Liver (tissue), 9 donors: Measurements from ENCODE around the gene RCVRN. TPM values are rescaled to one million over a fixed set of nuclear protein-coding genes. Genes with fewer than 3 reads are reported as not detected.

Experiments used
- DNase-seq: peaks from one replicate; pipeline ENCODE4 v3.0.0-alpha.2; 2017; ENCODE audit warnings: low spot score
- H3K27ac ChIP-seq, 2 donors: one replicate each; pipeline ENCODE4 v1.7.0; 2013; ENCODE audit warnings: inconsistent platforms in 2 of 2, low read length in 2 of 2, control low read depth in 1 of 2, low read depth in 1 of 2, mild to moderate bottlenecking in 1 of 2
- H3K27me3 ChIP-seq, 4 donors: one replicate each; pipeline versions ENCODE4 v1.6.1 to v1.7.0; 2013; ENCODE audit warnings: low read length in 3 of 4, inconsistent platforms in 1 of 4, mild to moderate bottlenecking in 1 of 4, moderate library complexity in 1 of 4; ENCODE audit not compliant: control insufficient read depth in 4 of 4, insufficient read depth in 4 of 4
- H3K36me3 ChIP-seq, 4 donors: one replicate each; pipeline versions ENCODE4 v1.6.1 to v1.7.0; 2013; ENCODE audit warnings: low read length in 3 of 4, mild to moderate bottlenecking in 3 of 4, low read depth in 1 of 4, moderate library complexity in 1 of 4; ENCODE audit not compliant: control insufficient read depth in 4 of 4, insufficient read depth in 3 of 4
- H3K4me1 ChIP-seq, 4 donors: one replicate each; pipeline versions ENCODE4 v1.6.1 to v1.7.0; 2013; ENCODE audit warnings: low read length in 3 of 4, mild to moderate bottlenecking in 3 of 4, moderate library complexity in 1 of 4; ENCODE audit not compliant: control insufficient read depth in 4 of 4, insufficient read depth in 4 of 4
- H3K4me3 ChIP-seq, 3 donors: one replicate each; pipeline versions ENCODE4 v1.6.1 to v1.7.0; 2013; ENCODE audit warnings: low read length in 3 of 3, control low read depth in 1 of 3, low read depth in 1 of 3, mild to moderate bottlenecking in 1 of 3
- H3K9ac ChIP-seq, 2 donors: one replicate each; pipeline ENCODE4 v1.7.0; 2013; ENCODE audit warnings: low read length in 2 of 2, mild to moderate bottlenecking in 2 of 2, moderate library complexity in 2 of 2, control low read depth in 1 of 2, low read depth in 1 of 2
- H3K9me3 ChIP-seq, 4 donors: one replicate each; pipeline versions ENCODE4 v1.6.1 to v1.7.0; 2013; ENCODE audit warnings: low read length in 3 of 4; ENCODE audit not compliant: control insufficient read depth in 4 of 4
- EGR1 ChIP-seq, 2 donors: IDR thresholded peaks; 2 replicates each; pipeline ENCODE4 v1.6.1; 2016 to 2018; ENCODE audit warnings: antibody characterized with exemption in 2 of 2, low read depth in 2 of 2
- FOXA1 ChIP-seq: IDR thresholded peaks from 2 replicates; pipeline ENCODE4 v1.6.1; 2016; ENCODE audit warnings: antibody characterized with exemption
- FOXA2 ChIP-seq: IDR thresholded peaks from 2 replicates; pipeline ENCODE4 v1.6.1; 2016; ENCODE audit warnings: antibody characterized with exemption
- GABPA ChIP-seq, 2 donors: IDR thresholded peaks in 1 of 2; conservative IDR thresholded peaks in 1 of 2; 2 replicates each; pipeline ENCODE4 v1.6.1; 2016; ENCODE audit warnings: antibody characterized with exemption in 2 of 2, mild to moderate bottlenecking in 1 of 2, moderate library complexity in 1 of 2
- HNF4A ChIP-seq, 2 donors: conservative IDR thresholded peaks; 2 replicates each; pipeline ENCODE4 v1.6.1; 2016; ENCODE audit warnings: antibody characterized with exemption in 2 of 2, mild to moderate bottlenecking in 2 of 2
- HNF4G ChIP-seq: IDR thresholded peaks from 2 replicates; pipeline ENCODE4 v1.6.1; 2016; ENCODE audit warnings: antibody characterized with exemption
- JUND ChIP-seq, 2 donors: IDR thresholded peaks; 2 replicates each; pipeline ENCODE4 v1.6.1; 2016; ENCODE audit warnings: antibody characterized with exemption in 2 of 2
- NR2F2 ChIP-seq: IDR thresholded peaks from 2 replicates; pipeline ENCODE4 v1.6.1; 2016; ENCODE audit warnings: antibody characterized with exemption
- RAD21 ChIP-seq, 2 donors: IDR thresholded peaks; 2 replicates each; pipeline ENCODE4 v1.6.1; 2016; ENCODE audit warnings: antibody characterized with exemption in 2 of 2, mild to moderate bottlenecking in 2 of 2
- RXRA ChIP-seq, 2 donors: IDR thresholded peaks; 2 replicates each; pipeline ENCODE4 v1.6.1; 2017 to 2018; ENCODE audit warnings: antibody characterized with exemption in 2 of 2, mild to moderate bottlenecking in 1 of 2
- SP1 ChIP-seq: IDR thresholded peaks from 2 replicates; pipeline ENCODE4 v1.6.1; 2018; ENCODE audit warnings: antibody characterized with exemption, mild to moderate bottlenecking
- TAF1 ChIP-seq: conservative IDR thresholded peaks from 2 replicates; pipeline ENCODE4 v1.6.1; 2016; ENCODE audit warnings: antibody characterized with exemption, mild to moderate bottlenecking
- YY1 ChIP-seq: IDR thresholded peaks from 2 replicates; pipeline ENCODE4 v1.6.1; 2016; ENCODE audit warnings: antibody characterized with exemption, mild to moderate bottlenecking
- WGBS: extraction: QIAGEN DNeasy Blood & Tissue Kit; methylation state at CpG from one replicate; pipeline ENCODE4 v1.1.7; 2013; 5-methylcytosine and 5-hydroxymethylcytosine counted together
- polyA plus RNA-seq, 2 donors: library from polyadenylated mRNA; stranded (reverse) in 1 of 2; unstranded in 1 of 2; fragments of 200-250 nt in 1 of 2; fragments of >200 nt in 1 of 2; fragmentation: Nextera tagmentation in 1 of 2; extraction: Ambion mirVana in 1 of 2; gene quantifications; one replicate each; pipeline versions ENCODE4 v1.2.1 to v1.2.3, GENCODE V29; 2013 to 2015
- total RNA-seq, 2 donors: library from RNA; depleted of rRNA; stranded (reverse); fragments of >200 nt; gene quantifications; one replicate each; pipeline ENCODE4 v1.2.3, GENCODE V29; 2014
- TF ChIP-seq, protein P1 (sequence below): fragments of 150-350 bp; IDR thresholded peaks from 2 replicates; pipeline ENCODE4 v1.5.1; 2017; ENCODE audit warnings: improper control_type of control experiment, low read depth, low read length; ENCODE audit not compliant: missing input control
- TF ChIP-seq, protein P2 (sequence below): IDR thresholded peaks from 2 replicates; pipeline ENCODE4 v1.6.1; 2016; ENCODE audit warnings: antibody characterized with exemption
- TF ChIP-seq, protein P3 (sequence below): IDR thresholded peaks from 2 replicates; pipeline ENCODE4 v1.6.1; 2016; ENCODE audit warnings: antibody characterized with exemption
- TF ChIP-seq, protein P4 (sequence below): IDR thresholded peaks from 2 replicates; pipeline ENCODE4 v1.6.1; 2016; ENCODE audit warnings: antibody characterized with exemption, mild to moderate bottlenecking
- TF ChIP-seq, protein P5 (sequence below): IDR thresholded peaks from 2 replicates; pipeline ENCODE4 v1.6.1; 2016; ENCODE audit warnings: antibody characterized with exemption
- donor health status: healthy.
- donor health status: healthy.
- donor health status: healthy.
- donor health status: healthy.
- donor health status: healthy.

RCVRN gene
- total and polyA plus RNA-seq, 4 donors, result not detected

DNA sequence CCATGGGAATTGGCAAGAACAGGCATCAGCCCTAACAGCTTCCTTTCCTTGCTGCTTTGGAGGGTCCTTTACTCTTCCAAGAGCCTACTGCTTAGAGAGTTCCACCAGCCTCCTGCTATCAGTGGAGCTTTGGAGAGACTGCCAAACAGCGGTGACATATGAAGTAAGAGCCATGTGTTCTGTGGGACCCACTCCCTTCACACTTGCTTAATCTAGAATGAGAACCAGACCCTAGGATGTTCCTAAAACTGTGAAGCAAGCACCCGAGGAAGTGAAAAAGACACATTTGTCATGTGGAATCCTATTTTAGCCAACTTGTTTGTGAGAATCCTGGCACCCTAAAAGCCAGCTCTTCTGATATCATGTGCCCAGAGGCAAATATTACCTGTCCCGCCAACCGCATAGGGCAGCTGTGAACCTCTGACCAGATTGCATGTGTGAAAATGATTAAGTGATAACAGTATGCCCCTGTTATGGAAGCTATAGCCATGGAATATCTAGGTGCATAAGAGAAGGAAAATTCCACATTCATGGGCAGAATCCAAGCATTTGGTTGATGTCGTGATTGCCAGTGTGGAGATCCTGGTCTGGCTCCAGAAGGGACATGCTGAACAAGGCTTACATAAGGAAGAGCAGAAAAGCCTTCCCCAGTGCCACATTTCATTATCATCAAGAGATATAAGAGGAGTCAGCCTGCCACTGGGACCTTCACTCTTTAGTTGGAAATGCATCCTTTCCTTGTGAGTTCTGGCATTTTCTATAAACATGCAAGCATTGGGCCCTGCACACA lies 18.7 kb downstream of the RCVRN start:
- Histone ChIP-seq H3K27me3 (no peaks in the 10 kb centered on the region), H3K27ac (no peak overlapping the region), H3K4me3 (no peak overlapping the region), H3K36me3 (no peaks in the 10 kb centered on the region), H3K9ac (no peak overlapping the region), H3K9me3 (peaks cover 0 to 11% (median 7%) of the 10 kb centered on the region in 4 donors), H3K4me1 (no peaks in the 10 kb centered on the region)
- no peak for DNase-seq
- TF ChIP-seq FOXA2, result no peak
- no peak for TF ChIP-seq TAF1
- TF ChIP-seq FOXA1, result no peak
- TF ChIP-seq, protein P1, sequence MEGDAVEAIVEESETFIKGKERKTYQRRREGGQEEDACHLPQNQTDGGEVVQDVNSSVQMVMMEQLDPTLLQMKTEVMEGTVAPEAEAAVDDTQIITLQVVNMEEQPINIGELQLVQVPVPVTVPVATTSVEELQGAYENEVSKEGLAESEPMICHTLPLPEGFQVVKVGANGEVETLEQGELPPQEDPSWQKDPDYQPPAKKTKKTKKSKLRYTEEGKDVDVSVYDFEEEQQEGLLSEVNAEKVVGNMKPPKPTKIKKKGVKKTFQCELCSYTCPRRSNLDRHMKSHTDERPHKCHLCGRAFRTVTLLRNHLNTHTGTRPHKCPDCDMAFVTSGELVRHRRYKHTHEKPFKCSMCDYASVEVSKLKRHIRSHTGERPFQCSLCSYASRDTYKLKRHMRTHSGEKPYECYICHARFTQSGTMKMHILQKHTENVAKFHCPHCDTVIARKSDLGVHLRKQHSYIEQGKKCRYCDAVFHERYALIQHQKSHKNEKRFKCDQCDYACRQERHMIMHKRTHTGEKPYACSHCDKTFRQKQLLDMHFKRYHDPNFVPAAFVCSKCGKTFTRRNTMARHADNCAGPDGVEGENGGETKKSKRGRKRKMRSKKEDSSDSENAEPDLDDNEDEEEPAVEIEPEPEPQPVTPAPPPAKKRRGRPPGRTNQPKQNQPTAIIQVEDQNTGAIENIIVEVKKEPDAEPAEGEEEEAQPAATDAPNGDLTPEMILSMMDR, result no peak
- no peak for TF ChIP-seq HNF4A (conservative IDR thresholded peaks at IDR 0.05)
- no peak for TF ChIP-seq HNF4G
- TF ChIP-seq JUND (IDR thresholded peaks at IDR 0.05), result no peak
- TF ChIP-seq, protein P2, sequence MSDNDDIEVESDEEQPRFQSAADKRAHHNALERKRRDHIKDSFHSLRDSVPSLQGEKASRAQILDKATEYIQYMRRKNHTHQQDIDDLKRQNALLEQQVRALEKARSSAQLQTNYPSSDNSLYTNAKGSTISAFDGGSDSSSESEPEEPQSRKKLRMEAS, result no peak
- no peak for TF ChIP-seq GABPA (IDR thresholded peaks at IDR 0.05 in 1 of 2, conservative IDR thresholded peaks at IDR 0.05 in 1 of 2)
- TF ChIP-seq NR2F2, result no peak
- no peak for TF ChIP-seq RAD21 (IDR thresholded peaks at IDR 0.05)
- TF ChIP-seq, protein P3, sequence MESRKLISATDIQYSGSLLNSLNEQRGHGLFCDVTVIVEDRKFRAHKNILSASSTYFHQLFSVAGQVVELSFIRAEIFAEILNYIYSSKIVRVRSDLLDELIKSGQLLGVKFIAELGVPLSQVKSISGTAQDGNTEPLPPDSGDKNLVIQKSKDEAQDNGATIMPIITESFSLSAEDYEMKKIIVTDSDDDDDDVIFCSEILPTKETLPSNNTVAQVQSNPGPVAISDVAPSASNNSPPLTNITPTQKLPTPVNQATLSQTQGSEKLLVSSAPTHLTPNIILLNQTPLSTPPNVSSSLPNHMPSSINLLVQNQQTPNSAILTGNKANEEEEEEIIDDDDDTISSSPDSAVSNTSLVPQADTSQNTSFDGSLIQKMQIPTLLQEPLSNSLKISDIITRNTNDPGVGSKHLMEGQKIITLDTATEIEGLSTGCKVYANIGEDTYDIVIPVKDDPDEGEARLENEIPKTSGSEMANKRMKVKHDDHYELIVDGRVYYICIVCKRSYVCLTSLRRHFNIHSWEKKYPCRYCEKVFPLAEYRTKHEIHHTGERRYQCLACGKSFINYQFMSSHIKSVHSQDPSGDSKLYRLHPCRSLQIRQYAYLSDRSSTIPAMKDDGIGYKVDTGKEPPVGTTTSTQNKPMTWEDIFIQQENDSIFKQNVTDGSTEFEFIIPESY, result no peak
- TF ChIP-seq YY1, result no peak
- TF ChIP-seq RXRA (IDR thresholded peaks at IDR 0.05), result no peak
- TF ChIP-seq, protein P4, sequence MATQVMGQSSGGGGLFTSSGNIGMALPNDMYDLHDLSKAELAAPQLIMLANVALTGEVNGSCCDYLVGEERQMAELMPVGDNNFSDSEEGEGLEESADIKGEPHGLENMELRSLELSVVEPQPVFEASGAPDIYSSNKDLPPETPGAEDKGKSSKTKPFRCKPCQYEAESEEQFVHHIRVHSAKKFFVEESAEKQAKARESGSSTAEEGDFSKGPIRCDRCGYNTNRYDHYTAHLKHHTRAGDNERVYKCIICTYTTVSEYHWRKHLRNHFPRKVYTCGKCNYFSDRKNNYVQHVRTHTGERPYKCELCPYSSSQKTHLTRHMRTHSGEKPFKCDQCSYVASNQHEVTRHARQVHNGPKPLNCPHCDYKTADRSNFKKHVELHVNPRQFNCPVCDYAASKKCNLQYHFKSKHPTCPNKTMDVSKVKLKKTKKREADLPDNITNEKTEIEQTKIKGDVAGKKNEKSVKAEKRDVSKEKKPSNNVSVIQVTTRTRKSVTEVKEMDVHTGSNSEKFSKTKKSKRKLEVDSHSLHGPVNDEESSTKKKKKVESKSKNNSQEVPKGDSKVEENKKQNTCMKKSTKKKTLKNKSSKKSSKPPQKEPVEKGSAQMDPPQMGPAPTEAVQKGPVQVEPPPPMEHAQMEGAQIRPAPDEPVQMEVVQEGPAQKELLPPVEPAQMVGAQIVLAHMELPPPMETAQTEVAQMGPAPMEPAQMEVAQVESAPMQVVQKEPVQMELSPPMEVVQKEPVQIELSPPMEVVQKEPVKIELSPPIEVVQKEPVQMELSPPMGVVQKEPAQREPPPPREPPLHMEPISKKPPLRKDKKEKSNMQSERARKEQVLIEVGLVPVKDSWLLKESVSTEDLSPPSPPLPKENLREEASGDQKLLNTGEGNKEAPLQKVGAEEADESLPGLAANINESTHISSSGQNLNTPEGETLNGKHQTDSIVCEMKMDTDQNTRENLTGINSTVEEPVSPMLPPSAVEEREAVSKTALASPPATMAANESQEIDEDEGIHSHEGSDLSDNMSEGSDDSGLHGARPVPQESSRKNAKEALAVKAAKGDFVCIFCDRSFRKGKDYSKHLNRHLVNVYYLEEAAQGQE, result no peak
- TF ChIP-seq SP1, result no peak
- no peak for TF ChIP-seq EGR1 (IDR thresholded peaks at IDR 0.05; ENCODE audit: low read depth in 2 of 2)
- TF ChIP-seq, protein P5, sequence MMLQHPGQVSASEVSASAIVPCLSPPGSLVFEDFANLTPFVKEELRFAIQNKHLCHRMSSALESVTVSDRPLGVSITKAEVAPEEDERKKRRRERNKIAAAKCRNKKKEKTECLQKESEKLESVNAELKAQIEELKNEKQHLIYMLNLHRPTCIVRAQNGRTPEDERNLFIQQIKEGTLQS, result no peak
- 85% methylated on average over 5 of the region's 5 CpGs for WGBS
